SW 1271 (cell line): ENCODE measurements around the gene HSD17B12.
"Not testable (repeated sequence)": the region's sequence is repeated elsewhere in the genome, so short reads cannot be mapped to it uniquely, and the experiment has no call there.

Source experiments
- DNase-seq, 2 experiments: peaks; one replicate each; lab custom pipeline; 2025; lab: John Stamatoyannopoulos, UW

The HSD17B12 gene

DNA sequence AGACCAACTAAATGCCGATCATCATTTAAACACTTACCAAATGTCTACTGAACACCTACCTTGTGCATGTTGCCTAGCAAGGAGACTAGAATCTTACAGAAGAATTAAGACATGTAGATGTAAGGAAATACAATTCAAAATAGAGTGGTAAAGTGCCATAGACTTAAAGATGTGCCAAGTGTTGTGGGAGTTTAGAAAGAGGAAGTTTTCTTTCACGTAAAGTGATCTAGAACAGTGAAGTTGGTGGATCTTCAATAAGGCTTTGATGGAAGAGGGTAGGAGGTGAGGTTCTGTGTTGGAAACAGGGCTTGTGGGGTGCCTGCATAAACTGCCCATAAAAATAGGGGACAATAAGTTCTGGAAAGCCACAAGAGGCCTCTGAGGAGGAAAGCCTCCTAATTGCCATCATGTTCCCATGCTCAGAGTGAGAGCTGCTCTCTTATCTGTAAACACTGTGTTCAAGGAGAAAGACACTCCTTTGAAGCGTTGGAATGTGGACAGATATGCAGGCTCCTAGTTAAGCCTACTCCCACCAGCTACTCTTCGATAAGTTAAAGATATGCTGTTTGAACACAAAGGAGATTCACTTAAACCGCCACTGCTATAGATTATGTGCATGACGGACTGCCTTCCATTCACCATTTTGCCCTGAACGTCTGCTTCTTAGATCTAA lies 66.7 kb downstream of the HSD17B12 start:
- DNase-seq: no peak

DNA sequence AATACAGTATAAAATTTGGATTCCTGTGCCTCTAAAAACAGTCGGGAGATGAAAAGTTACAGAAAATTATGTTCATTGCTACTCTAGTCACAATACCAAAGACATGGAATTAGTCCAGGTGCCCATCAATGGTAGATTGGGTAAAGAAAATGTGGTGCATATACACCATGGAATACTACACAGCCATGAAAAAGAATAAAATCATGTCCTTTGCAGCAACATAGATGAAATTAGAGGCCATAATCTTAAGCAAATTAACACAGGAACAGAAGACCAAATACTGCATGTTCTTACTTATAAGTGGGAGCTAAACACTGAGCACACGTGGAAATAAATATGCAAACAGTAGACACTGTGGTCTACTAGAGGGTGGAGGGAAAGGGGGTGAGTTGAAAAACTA lies 67.6 kb downstream of the HSD17B12 start:
- no peak for DNase-seq

DNA sequence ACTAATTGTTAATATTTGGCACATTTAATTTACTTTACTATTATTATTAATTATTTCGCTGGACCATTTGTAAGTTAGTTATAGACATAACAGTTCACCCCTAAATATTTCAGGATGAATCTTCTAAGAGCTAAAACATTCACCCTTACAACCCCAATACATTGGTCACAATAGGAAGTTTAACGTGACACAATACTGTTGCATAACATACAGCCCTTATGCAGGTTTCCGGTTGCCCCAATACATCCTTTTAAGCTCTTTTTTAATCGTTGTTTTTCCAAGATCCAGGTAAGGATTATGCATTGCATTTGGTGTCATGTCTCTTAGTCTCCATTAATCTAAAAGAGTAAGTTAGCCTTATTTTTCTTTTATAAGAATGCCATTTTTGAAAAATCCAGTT lies 71.2 kb downstream of the HSD17B12 start:
- DNase-seq: no peak

DNA sequence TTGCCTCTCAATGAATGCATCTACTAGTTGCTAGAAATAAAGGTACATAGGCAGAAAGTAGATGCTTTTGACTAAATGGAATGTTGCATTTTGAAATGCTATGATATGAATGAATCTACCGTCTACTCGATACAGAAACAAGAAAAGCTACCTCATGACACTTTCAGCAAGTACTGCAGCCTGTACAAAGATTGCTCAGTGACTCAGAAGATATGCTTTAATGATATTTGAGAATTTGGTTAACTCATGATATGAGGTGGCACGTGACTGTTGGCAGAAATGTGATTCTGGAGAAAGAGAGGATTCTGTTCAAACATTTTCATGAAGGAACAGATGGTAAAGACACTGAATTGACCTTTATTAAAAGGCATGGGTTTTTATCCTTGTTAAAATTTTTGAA lies 76.0 kb downstream of the HSD17B12 start:
- DNase-seq: no peak

DNA sequence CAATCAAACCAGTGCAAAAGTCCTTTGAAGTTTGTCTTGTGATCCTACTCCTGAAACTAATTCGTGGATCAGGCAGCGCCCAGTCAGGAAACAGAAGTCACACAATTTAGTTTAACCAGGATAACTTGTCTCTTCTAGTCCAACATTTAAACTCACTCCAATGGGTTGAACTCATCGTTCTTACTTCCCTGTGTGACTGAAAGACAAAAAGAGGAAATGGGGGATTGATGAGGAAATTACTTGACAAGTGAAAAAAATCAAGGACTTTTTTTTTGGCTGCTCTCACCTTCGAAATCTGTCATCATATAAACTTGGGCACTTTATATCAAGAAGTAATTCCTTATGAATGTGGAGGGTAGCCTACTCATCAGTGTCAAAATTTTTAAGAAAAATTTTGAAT lies 78.4 kb downstream of the HSD17B12 start:
- DNase-seq: no peak

DNA sequence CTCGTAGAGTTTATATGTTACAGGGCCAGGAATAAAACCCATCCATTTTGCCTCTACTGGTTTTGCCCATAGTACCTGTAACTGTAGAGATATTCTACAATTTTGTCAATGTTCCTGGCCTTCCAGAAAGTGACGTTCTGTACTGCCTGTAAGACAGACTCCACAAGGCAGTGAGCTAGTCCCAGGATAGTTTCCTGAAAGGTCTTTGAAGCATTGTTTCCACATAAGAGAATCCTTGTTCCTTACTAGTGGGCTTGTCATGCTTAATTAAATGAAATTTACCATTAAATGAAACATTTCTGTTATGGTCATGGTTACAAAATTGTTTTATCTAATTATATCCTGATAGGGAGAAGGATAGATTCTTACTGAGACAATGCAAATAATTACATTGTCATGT lies 80.4 kb downstream of the HSD17B12 start:
- DNase-seq: no peak

DNA sequence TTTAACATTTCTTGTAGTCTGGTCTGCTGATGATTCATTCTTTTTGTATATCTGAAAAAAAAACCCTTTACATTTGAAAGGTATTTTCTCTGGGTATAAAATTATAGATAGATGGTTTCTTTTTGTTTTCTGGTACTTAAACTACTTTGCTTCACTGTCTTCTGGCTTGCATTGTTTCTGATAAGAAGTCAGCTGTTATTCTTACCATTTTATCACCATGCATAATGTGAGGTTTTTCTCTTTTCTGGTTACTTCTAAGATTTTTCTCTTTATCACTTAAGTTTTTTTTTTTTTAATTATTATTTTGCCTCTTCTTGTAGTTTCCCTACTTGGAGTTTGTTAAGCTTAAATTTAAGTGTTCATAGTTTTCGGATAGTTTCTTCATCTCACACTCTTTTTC lies 84.7 kb downstream of the HSD17B12 start:
- no peak for DNase-seq

DNA sequence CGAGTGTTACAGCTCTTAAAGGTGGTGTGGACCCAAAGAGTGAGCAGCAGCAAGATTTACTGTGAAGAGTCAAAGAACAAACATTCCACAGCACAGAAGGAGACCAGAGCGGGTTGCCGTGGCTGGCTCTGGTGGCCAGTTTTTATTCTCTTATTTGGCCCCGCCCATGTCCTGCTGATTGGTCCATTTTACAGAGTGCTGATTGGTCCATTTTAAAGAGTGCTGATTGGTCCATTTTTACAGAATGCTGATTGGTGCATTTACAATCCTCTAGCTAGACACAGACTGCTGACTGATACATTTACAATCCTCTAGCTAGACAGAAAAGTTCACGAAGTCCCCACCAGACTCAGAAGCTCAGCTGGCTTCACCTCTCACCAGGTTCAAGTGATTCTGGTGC lies 88.1 kb downstream of the HSD17B12 start:
- not testable (repeated sequence) for DNase-seq

DNA sequence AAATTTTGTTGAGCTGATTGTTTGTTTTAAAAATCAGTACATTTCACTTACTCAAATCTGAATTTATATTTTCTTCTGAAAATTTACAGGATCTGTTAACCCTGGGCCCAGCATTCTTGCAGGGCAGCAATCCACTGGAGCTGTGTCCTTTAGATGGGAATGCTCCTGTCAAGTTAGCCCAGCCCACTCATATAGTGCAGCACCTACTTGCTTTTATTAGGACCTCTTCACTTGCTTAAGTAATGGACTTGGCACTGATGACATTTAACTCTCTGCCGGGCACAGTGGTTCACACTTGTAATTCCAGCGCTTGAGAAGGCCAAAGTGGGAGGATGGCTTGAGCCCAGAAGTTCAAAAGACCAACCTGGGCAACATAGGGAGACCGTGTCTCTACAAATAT lies 89.6 kb downstream of the HSD17B12 start:
- no peak for DNase-seq

DNA sequence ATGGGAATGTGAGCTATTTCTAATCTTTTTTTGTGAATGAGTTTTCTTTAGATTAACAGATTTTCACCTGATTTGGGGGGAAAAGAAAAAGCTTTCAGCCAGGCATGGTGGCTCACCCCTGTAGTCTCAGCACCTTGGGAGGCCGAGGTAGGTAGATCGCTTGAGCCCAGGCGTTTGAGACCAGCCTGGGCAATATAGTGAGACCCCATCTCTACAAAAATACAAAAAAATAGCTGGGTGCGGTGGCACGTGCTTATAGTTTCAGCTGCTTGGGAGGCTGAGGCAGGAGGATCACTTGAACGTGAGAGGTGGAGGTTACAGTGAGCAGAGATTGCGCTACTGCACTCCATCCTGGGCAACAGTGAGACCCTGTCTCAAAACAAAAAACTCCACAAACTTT lies 92.2 kb downstream of the HSD17B12 start:
- no peak for DNase-seq

DNA sequence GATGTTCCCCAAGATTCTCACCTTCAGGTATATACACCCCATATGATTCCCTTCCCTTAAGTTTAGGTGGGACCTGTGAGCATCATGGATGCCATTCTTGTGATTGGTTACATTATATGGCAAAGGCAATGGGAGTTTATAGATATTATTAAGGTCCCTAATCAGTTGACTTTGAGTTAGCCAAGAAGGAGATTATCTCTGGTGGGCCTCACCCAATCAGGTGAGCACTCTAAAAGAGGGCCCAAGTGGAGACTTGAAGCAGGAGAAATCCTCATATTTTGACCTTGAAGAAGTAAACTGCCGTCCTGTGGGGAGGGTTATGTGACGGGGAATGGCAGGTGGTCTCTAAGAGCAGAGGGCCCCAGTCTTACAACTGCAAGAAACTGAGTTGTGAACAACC lies 94.2 kb downstream of the HSD17B12 start:
- no peak for DNase-seq

DNA sequence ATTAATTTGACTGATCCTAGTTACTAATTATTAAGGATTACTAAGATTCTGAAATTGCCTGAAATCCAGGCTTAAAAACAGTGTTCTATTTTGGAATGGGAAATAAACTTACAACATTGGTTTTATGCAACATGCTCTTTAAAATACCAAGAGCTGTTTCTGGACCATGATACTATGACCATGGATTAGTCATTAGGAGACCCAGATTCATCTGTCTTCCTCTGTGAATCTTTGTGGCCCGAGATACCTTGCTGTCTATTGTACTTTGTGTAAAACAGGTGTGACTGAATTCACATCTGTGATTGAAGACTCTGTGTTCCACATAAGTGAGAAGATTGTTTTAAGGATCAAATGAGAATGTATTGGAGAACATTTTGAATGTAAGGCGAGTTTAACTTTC lies 98.8 kb downstream of the HSD17B12 start:
- DNase-seq: no peak

DNA sequence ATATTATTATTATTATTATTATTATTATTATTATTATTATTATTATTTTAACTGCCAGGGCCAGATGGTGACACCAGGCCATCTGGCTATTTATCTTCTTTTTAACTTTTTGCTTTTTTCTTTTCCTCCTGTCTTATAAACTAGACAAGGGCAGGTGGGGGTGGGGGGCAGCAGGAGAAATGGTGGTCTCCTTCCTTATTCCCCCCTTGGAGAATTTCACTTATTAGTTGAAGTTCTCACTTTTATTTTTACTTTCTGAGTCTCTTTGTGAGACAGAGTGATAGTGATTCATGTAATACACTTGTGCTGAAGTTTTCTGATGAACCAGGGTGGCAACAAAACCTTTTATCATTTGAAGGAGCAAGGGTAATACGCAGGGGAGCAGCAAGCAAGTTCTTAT lies 103.8 kb downstream of the HSD17B12 start:
- DNase-seq: no peak

DNA sequence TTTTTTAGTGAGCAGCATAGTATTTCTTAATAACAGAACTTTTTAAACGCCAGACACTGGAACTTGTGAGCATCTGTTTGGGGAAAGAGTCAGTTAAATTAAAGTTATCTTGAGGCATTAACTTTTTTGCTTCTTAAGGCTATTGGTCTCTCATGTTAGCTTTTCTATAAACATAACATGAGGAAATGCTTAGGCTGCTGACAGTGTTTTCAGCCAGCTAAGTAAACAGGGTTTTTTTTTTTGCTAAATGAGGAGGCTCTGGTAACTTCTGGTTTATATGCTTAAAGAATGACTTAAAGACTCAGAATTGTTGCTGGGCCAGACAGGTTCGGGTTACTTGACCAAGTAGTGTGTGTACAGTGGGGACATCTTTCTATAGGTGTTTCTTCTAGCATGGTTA lies 104.3 kb downstream of the HSD17B12 start:
- no peak for DNase-seq

DNA sequence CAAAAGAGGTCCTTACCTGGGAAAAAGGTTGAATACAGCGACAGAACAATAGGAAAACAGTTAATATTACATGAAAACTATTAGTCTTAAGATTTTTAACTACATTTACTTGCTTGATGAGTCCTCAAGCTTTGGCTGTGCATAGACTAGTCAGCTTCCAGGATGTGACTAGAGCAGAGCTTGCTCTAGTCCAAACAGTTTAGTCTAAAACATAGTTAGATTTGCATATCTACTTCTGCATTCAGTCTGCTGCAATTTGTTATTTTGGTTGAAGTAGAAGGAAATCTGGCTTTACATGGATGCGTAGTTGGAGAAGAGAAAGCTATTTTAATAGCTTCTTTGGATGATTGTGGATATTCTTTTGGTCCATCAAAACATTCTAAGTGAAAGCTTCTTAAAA lies 104.8 kb downstream of the HSD17B12 start:
- DNase-seq: no peak

DNA sequence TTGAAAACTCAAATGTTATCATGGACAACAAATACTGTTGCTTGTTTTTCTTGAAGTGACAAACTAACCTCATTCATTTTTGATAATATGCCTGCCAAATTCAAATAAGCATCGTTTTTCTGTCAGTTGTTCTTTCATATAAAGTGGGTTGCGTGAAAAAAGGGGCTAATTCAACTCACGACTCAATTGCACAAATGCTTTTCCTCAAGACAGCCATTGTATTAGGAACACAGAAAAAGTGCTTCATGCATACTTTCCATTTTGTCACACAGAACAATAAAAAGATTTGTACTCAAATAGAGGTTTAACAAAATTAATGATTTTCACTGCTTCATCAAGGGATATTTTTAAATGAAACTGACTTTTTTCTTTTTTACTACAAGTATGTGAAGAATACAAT lies 105.5 kb downstream of the HSD17B12 start:
- DNase-seq: no peak

DNA sequence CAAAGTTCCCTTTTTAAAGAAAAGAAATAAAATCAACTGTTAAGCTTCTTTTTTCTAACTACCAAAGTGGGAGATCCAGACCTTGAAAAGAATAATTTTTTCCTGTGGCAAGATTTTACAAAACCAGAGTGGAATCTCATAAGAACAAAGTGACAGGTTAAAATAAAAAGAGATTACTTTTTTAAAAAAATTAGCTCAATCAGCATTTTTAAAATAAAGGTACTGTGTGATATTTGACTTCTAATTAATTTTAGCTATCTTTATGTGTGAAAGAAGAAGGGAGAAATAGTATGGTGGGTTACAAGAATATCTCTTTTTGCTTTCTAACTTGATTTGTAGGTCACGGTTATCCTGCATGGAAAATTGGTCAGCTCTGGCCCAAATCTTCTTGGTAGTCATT lies 107.3 kb downstream of the HSD17B12 start:
- DNase-seq: no peak

DNA sequence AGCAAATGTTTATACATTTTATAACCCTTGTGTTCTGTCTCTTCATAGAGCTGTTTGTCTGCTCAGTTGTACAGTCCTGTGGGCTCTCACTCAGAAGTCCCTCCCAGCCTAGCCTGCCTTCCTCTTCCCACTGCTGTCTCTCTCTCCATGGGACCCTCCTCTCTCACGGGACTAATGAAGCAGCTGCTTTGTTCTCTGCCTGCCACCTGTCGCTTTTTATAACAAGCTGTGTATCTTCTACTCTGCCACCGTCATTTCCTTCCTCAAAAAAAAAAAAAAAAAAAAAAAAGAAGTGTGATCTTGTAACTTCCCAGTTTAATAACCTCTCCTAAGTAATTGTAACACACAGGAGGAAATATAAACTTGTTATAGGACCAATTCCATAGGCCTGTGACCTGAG lies 107.9 kb downstream of the HSD17B12 start:
- no peak for DNase-seq

DNA sequence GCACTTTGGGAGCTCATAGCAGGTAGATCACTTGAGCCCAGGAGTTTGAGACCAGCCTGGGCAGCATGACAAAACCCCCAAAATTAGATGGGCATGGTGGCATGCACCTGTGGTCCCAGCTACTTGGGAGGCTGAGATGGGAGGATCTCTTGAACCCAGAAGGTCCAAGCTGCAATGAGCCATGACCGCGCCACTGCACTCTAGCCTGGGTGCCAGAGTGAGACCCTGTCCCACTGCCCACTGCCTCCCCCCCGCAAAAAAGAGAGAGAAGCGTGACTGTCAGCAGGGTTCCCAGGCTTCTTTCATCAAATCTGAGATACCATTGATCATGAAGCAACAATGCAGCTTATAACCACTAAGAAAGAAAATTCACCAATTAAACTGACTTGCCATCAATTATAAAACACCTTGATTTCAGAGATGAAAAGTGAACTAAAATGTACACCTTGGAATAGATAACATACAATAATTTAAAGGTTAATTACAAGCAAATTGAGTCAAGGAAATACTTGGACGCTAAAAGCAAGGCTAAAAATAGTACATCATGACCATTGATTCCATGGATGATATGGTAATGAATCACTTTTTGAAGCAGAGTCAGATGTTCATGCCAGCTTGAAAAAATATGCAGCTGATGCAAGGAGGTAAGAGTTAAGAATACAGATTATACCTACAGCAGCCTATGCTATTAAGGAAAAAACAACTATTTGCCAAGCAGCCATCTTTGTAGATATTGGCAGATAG lies 109.3 kb downstream of the HSD17B12 start:
- DNase-seq: peak in 1 of 2 experiments; percentile 35

DNA sequence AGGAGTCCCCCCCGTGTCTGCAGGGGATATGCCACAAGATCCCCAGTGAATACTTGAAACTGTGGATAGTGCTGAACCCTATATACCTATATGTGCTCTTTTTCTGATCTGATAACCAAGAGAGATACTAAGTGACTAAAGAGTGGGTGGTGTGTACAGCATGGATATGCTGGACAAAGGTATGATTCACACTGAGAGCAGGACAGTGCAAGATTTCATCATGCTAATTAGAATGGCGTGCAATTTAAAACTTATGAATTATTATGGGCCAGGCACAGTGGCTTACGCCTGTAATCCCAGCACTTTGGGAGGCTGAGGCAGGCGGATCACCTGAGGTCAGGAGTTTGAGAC lies 109.9 kb downstream of the HSD17B12 start:
- DNase-seq: no peak

DNA sequence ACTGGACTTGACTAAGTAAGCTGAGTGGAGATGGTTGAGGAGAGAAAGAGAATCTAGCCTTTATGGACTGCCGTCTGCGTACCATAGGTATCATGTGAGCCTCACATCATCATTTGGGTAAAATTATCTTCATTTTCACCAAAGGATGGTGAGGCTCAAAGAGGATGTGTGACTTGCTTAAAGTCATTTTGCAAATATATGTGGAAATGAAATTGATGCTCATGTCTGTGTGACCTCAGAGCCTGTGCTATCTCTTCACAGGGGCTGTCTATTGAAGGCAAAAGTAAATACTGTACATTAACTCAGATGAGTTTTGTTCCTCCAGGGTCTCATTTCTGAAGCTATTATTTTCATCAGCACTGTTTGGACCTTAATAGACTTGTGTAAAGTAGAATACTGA lies 116.8 kb downstream of the HSD17B12 start:
- no peak for DNase-seq

DNA sequence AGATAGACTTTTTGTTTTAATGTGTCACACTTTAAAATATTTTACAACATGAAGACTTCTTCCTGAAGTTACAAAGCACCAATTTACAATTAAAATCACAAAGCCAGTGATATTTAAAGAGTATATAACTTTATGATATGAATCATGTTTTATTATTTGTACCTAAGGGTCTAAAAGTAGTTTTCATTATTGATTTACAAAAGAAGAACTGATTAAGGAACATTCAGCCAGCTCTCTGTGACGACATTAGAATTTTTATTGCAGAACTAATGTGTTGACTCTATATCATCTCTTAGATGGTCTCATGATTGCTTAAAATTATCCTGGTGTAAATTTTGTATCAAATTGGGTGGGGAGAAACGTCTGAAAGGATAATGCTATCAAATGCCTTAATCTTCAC lies 117.3 kb downstream of the HSD17B12 start:
- DNase-seq: no peak

DNA sequence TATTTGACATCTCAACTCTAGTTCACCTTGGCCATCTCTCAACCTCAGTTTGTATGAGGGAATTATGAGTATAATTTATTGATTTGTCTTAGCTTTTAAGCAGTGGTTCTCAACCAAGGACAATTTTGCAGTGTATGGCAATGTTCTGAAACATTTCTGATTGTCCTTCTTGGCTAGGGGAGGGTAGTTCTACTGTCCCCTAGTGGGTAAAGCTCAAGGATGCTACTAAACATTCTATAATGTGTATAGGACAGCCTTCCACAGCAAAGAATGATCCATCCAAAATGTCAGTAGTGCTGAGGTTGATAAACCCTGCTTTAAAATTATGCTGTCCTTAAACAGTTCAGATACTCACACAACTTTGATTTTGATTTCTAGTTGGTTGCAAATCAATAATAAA lies 122.0 kb downstream of the HSD17B12 start:
- DNase-seq: peak in 1 of 2 experiments; percentile 16

DNA sequence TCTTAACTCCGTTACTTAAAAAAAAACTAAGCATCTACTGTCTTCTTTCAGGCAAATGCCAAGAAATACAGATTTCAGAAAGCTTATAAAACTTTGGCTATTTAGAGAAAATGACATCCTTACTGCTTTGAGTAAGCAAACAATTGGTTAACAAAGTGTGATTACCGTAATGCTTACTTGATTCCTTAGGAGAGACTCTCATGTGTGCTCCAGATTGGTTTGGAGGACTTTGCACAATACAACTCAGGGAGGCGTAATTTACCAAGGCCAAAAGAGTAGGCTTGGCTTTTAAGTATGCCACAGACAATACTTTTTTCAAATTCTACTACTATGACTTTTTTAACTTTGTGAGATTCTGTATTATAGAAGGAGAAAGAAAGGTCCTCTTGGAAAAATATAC lies 123.2 kb downstream of the HSD17B12 start:
- DNase-seq: no peak
